Left lobe of liver (tissue), 2 donors: ENCODE data around the gene EIF2B5. TPM values are rescaled to one million over a fixed set of nuclear protein-coding genes. Genes with fewer than 3 reads are reported as not detected.

Experiments
- ATAC-seq: fragments of 200-7000 bp; cut with Tn5 transposase; one replicate; pipeline ENCODE4 v1.9.1; 2020; ENCODE audit warnings: mild to moderate bottlenecking, moderate library complexity
- DNase-seq: peaks from one replicate; pipeline ENCODE4 v3.0.0-alpha.2; 2020; ENCODE audit warnings: low spot score
- total RNA-seq: library from RNA; stranded (reverse); gene quantifications from one replicate; pipeline ENCODE4 v1.2.1, GENCODE V29; 2021
- donor health status: DM: no; HTN: no; CAD: no; lungs with moderate emphysema.
- donor health status: DM: no; HTN: yes; CAD: no.

The EIF2B5 gene
- total RNA-seq, 1 donor from 2014 or later = 19.6 TPM

DNA sequence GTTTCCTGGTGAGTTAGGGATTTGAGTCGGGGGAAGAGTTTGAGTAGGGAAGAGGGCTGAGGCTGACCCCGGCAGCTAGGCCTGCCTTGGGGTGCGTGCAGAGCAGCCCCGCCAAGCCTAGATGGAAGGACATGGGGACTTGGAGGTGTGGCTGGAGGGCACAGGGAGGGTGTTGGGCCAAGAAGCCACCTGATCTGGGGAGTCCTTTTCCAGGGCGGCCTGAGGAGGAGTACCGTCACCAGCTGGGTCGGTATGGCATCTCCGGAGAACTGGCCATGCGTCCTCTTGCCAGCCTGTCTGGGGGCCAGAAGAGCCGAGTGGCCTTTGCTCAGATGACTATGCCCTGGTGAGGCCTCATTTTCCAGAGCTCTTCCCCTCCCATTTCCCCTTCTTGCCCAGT, 57.7 kb downstream of the EIF2B5 start:
- DNase-seq (no peak), ATAC-seq (no peak)

DNA sequence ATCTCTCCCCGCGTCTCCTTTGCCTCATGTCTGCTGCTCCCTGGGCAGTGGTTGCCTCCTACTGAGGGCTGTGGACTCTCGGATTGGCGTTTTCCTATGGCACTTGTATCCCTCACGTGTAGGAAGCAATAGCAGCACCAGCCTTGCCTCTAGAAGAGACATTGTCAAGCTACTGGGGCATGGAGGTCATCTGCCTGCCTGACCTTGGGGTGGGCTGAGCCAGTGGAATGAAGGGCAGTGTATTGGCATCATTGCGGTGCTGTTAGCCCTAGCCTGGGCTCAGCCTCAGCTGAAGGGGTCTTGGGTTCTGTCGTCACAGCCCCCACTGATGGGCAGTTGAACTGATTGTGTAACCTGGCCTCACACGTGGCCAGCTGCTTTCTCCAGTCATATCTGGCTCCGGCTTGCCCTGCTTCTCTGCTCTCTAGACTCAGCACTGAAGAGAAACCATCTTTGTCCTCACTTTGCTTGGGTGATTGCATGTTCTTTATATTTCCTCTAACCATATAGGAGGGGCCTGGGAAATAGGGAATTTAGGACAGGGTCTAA, 58.9 kb downstream of the EIF2B5 start:
- DNase-seq = no peak
- ATAC-seq = no peak

Other genes with a start within 250 kb of the EIF2B5 start
- 7.2 TPM for gene ABCC5, start 117.5 kb upstream of the EIF2B5 start, total RNA-seq
- gene HTR3D, start 103.6 kb upstream of the EIF2B5 start, total RNA-seq = not detected
- not detected for gene HTR3C, start 82.3 kb upstream of the EIF2B5 start, total RNA-seq
- not detected for gene HTR3E, start 38.3 kb upstream of the EIF2B5 start, total RNA-seq
- 26.9 TPM for gene DVL3, start 20.0 kb downstream of the EIF2B5 start, total RNA-seq
- 119 TPM for gene AP2M1, start 39.5 kb downstream of the EIF2B5 start, total RNA-seq
- 53.8 TPM for gene ABCF3, start 50.8 kb downstream of the EIF2B5 start, total RNA-seq
- 0.75 TPM for gene VWA5B2, start 94.2 kb downstream of the EIF2B5 start, total RNA-seq
- gene ALG3, start 113.6 kb downstream of the EIF2B5 start, total RNA-seq = 38.8 TPM
- gene EEF1AKMT4, start 114.3 kb downstream of the EIF2B5 start, total RNA-seq = 7.0 TPM
- 0.43 TPM for gene CAMK2N2, start 126.2 kb downstream of the EIF2B5 start, total RNA-seq
- gene ECE2, start 140.7 kb downstream of the EIF2B5 start, total RNA-seq = not detected
- 94.1 TPM for gene PSMD2, start 163.9 kb downstream of the EIF2B5 start, total RNA-seq
- 341 TPM for gene EIF4G1, start 179.2 kb downstream of the EIF2B5 start, total RNA-seq
- 2.5 TPM for gene FAM131A, start 202.2 kb downstream of the EIF2B5 start, total RNA-seq
- gene CLCN2, start 226.2 kb downstream of the EIF2B5 start, total RNA-seq = 4.8 TPM
- gene POLR2H, start 226.4 kb downstream of the EIF2B5 start, total RNA-seq = 33.9 TPM
- gene THPO, start 242.8 kb downstream of the EIF2B5 start, total RNA-seq = 8.5 TPM
- gene CHRD, start 244.7 kb downstream of the EIF2B5 start, total RNA-seq = 88.3 TPM